ENCODE results near the gene TCP11X2.

DNA sequence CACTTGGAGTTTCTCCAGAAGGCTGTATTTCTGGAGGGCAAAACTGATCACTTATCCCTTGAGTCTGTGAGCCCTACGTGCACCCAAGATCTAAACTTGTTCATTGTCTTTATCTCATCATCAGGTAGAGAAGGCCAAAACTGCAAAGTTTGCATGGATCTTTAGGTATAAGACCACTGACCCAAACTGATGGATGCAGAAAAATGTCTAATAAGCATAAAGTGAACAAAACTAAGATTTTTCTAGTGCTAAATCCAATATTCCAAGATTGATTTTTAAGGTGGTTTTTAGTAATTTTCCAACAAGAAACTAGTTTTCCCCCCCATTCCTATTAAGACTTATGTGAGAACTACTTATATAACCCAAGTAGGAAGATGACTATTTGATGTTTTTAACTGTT lies 42.9 kb upstream of the TCP11X2 start:
- TF ChIP-seq, protein P1, sequence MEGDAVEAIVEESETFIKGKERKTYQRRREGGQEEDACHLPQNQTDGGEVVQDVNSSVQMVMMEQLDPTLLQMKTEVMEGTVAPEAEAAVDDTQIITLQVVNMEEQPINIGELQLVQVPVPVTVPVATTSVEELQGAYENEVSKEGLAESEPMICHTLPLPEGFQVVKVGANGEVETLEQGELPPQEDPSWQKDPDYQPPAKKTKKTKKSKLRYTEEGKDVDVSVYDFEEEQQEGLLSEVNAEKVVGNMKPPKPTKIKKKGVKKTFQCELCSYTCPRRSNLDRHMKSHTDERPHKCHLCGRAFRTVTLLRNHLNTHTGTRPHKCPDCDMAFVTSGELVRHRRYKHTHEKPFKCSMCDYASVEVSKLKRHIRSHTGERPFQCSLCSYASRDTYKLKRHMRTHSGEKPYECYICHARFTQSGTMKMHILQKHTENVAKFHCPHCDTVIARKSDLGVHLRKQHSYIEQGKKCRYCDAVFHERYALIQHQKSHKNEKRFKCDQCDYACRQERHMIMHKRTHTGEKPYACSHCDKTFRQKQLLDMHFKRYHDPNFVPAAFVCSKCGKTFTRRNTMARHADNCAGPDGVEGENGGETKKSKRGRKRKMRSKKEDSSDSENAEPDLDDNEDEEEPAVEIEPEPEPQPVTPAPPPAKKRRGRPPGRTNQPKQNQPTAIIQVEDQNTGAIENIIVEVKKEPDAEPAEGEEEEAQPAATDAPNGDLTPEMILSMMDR (IDR thresholded peaks at IDR 0.05) = no peak
- no peak for TF ChIP-seq POLR2A (IDR thresholded peaks at IDR 0.05)
